K562 (cell line): Measurements from ENCODE around the gene BHLHE23. TPM values are rescaled to one million over a fixed set of nuclear protein-coding genes. Genes with fewer than 3 reads are reported as not detected.

ENCODE experiments used
- ATAC-seq: fragments of 200-7000 bp; cut with Tn5 transposase; 3 replicates; pipeline ENCODE4 v1.9.1; 2020; ENCODE audit warnings: moderate library complexity
- BruUV-seq: library from RNA; stranded (reverse); fragments of 400-500 nt; replicated peaks from 2 replicates; lab custom pipeline; 2021; lab: Mats Ljungman, UMichigan
- CTCF ChIA-PET: fragments of 300-600 bp; formaldehyde crosslinking; extraction: SDS; loops from one replicate; lab custom pipeline; 2021; ENCODE audit warnings: low intra/inter-chr PET ratio; lab: Yijun Ruan, JAX
- POLR2A ChIA-PET: fragments of 300-600, 350-650 bp; sonication (Branson Sonifier 250); formaldehyde crosslinking; extraction: SDS; loops from one replicate; lab custom pipeline; 2021; ENCODE audit warnings: antibody characterized with exemption, inconsistent platforms; lab: Yijun Ruan, JAX
- DNase-seq, 4 experiments: peaks; one replicate each; pipeline versions ENCODE4 v3.0.0 to v3.0.0-alpha.2; 2011 to 2018; ENCODE audit warnings: low spot score in 3 of 4, mixed read lengths in 3 of 4; ENCODE audit errors: extremely low read depth in 1 of 4
- FAIRE-seq: peaks from 2 replicates; lab custom pipeline; 2011; peaks lifted over from hg19 to GRCh38; lab: Jason Lieb, UNC
- H2AFZ ChIP-seq: 2 replicates; pipeline ENCODE4 v1.6.0; 2011; ENCODE audit warnings: low read depth, low read length, control low read depth, inconsistent platforms
- H3K27ac ChIP-seq: fragments of 200-600 bp; 3 replicates; pipeline ENCODE4 v1.8.0; 2011; ENCODE audit warnings: low read depth, mild to moderate bottlenecking, control low read depth, inconsistent platforms, low read length, moderate library complexity, mixed read lengths; ENCODE audit errors: extremely low read depth
- H3K27me3 ChIP-seq, 2 experiments: fragments of 300-600 bp in 1 of 2; 2 replicates in 1 of 2; 3 replicates in 1 of 2; pipeline versions ENCODE4 v1.6.0 to v1.8.0; 2011; ENCODE audit warnings: inconsistent platforms in 2 of 2, low read length in 2 of 2, mild to moderate bottlenecking in 1 of 2, mixed read lengths in 1 of 2, moderate library complexity in 1 of 2; ENCODE audit not compliant: control insufficient read depth in 2 of 2, insufficient read depth in 2 of 2
- H3K36me3 ChIP-seq: fragments of 300-600 bp; 3 replicates; pipeline ENCODE4 v1.8.0; 2011; ENCODE audit warnings: mild to moderate bottlenecking, low read length, inconsistent platforms; ENCODE audit not compliant: control insufficient read depth, insufficient read depth
- H3K4me1 ChIP-seq, 2 experiments: fragments of 200-600 bp in 1 of 2; replicated peaks in 1 of 2; 2 replicates in 1 of 2; 3 replicates in 1 of 2; pipeline versions ENCODE4 v1.5.1 to v1.8.0; 2011; ENCODE audit warnings: inconsistent platforms in 2 of 2, low read length in 2 of 2, mild to moderate bottlenecking in 1 of 2, mixed read lengths in 1 of 2, moderate library complexity in 1 of 2; ENCODE audit not compliant: control insufficient read depth in 2 of 2, insufficient read depth in 2 of 2
- H3K4me2 ChIP-seq: 2 replicates; pipeline ENCODE4 v1.6.1; 2011; ENCODE audit warnings: low read length, control low read depth, inconsistent platforms, mixed read lengths; ENCODE audit not compliant: insufficient read depth
- H3K4me3 ChIP-seq: fragments of 200-600 bp; sonication (generic), shearing (Covaris generic); 2 replicates; pipeline ENCODE4 v1.5.1; 2016; ENCODE audit warnings: control low read depth, inconsistent platforms
- H3K79me2 ChIP-seq: fragments of 200-600 bp; 3 replicates; pipeline ENCODE4 v1.8.0; 2011; ENCODE audit warnings: low read length, inconsistent platforms; ENCODE audit not compliant: control insufficient read depth, insufficient read depth
- H3K9ac ChIP-seq, 2 experiments: 2 replicates each; pipeline versions ENCODE4 v1.6.0 to v1.6.1; 2011; ENCODE audit warnings: low read depth in 2 of 2, low read length in 2 of 2, control low read depth in 1 of 2, inconsistent platforms in 1 of 2, mild to moderate bottlenecking in 1 of 2, mixed read lengths in 1 of 2; ENCODE audit not compliant: insufficient read depth in 1 of 2
- H3K9me1 ChIP-seq: one replicate; pipeline ENCODE4 v1.6.0; 2011; ENCODE audit warnings: inconsistent platforms, mild to moderate bottlenecking, low read length, moderate library complexity; ENCODE audit not compliant: control insufficient read depth, insufficient read depth
- H3K9me3 ChIP-seq: replicated peaks from 2 replicates; pipeline ENCODE4 v1.5.1; 2011; ENCODE audit warnings: low read depth, low read length, inconsistent platforms; ENCODE audit not compliant: control insufficient read depth, insufficient read depth
- H4K20me1 ChIP-seq: replicated peaks from 2 replicates; pipeline ENCODE4 v1.6.1; 2011; ENCODE audit warnings: low read length, inconsistent platforms, mixed read lengths; ENCODE audit not compliant: control insufficient read depth, insufficient read depth
- CBX5 ChIP-seq: IDR thresholded peaks from 2 replicates; pipeline ENCODE4 v1.6.1; 2014; ENCODE audit warnings: low read depth, borderline replicate concordance
- COPS2 ChIP-seq: fragments of 450-650 bp; conservative IDR thresholded peaks from 2 replicates; pipeline ENCODE4 v1.6.1; 2016; ENCODE audit warnings: mild to moderate bottlenecking, moderate library complexity
- FOXJ3 ChIP-seq: sonication (generic); formaldehyde crosslinking; IDR thresholded peaks from 2 replicates; pipeline ENCODE4 v1.4.0; 2020; ENCODE audit warnings: mild to moderate bottlenecking, missing genetic modification reagents
- HNRNPLL ChIP-seq: fragments of 200-400 bp; formaldehyde crosslinking; IDR thresholded peaks from 2 replicates; pipeline ENCODE4 v1.6.1; 2017; ENCODE audit warnings: low read length, low read depth, mild to moderate bottlenecking; ENCODE audit not compliant: poor library complexity, severe bottlenecking
- IFI16 ChIP-seq: fragments of 250-450 bp; sonication (Bioruptor Pico); IDR thresholded peaks from 2 replicates; pipeline ENCODE4 v2.1.2; 2022; ENCODE audit warnings: mild to moderate bottlenecking, inconsistent platforms
- IRF2 ChIP-seq: sonication (generic); formaldehyde crosslinking; IDR thresholded peaks from 2 replicates; pipeline ENCODE4 v1.8.1; 2022; ENCODE audit warnings: mild to moderate bottlenecking, missing genetic modification reagents
- MAZ ChIP-seq, 2 experiments: fragments of 450-650 bp in 1 of 2; sonication (generic) in 1 of 2; formaldehyde crosslinking; IDR thresholded peaks in 1 of 2; conservative IDR thresholded peaks in 1 of 2; 2 replicates each; pipeline versions ENCODE4 v1.4.0 to v1.5.0; 2020; ENCODE audit warnings: mild to moderate bottlenecking in 1 of 2, missing genetic modification reagents in 1 of 2
- NFRKB ChIP-seq: fragments of 450-650 bp; IDR thresholded peaks from 2 replicates; pipeline ENCODE4 v1.6.1; 2016; ENCODE audit warnings: low read depth
- NR3C1 ChIP-seq: sonication (generic); formaldehyde crosslinking; IDR thresholded peaks from 2 replicates; pipeline ENCODE4 v1.8.1; 2022; ENCODE audit warnings: missing genetic modification reagents
- POLR2AphosphoS2 ChIP-seq: IDR thresholded peaks from 2 replicates; pipeline ENCODE4 v1.6.1; 2012; ENCODE audit warnings: low read length, improper control_type of control experiment
- PRMT5 ChIP-seq: sonication (generic); formaldehyde crosslinking; IDR thresholded peaks from 2 replicates; pipeline ENCODE4 v1.5.0; 2020; ENCODE audit warnings: missing genetic modification reagents
- SETDB1 ChIP-seq: IDR thresholded peaks from one replicate; pipeline ENCODE4 v1.6.1; 2012; ENCODE audit warnings: low read length, control low read depth, inconsistent platforms
- ZNF232 ChIP-seq: sonication (generic); formaldehyde crosslinking; IDR thresholded peaks from 2 replicates; pipeline ENCODE4 v1.8.0; 2022; ENCODE audit warnings: mild to moderate bottlenecking, missing genetic modification reagents
- ZNF408 ChIP-seq: fragments of 250-450 bp; sonication (Bioruptor Pico); IDR thresholded peaks from 2 replicates; pipeline ENCODE4 v1.4.0; 2020; ENCODE audit warnings: low read depth, mild to moderate bottlenecking, moderate library complexity
- ZNF41 ChIP-seq: fragments of 250-450 bp; sonication (Bioruptor Pico); conservative IDR thresholded peaks from 2 replicates; pipeline ENCODE4 v1.4.0; 2020; ENCODE audit warnings: mild to moderate bottlenecking
- ZSCAN29 ChIP-seq: fragments of 450-650 bp; IDR thresholded peaks from 2 replicates; pipeline ENCODE4 v1.6.1; 2017
- ZSCAN32 ChIP-seq: fragments of 450-650 bp; formaldehyde crosslinking; IDR thresholded peaks from 2 replicates; pipeline ENCODE4 v1.4.0; 2020; ENCODE audit warnings: mild to moderate bottlenecking, moderate library complexity
- WGBS: fragments of 100-300 bp; shearing (Covaris generic); methylation state at CpG from one replicate; pipeline ENCODE4 v1.1.6; 2016; ENCODE audit warnings: low coverage, mixed read lengths; ENCODE audit not compliant: insufficient coverage; ENCODE audit errors: missing lambda C conversion rate; 5-methylcytosine and 5-hydroxymethylcytosine counted together
- in situ Hi-C: fragments of 300-500 bp; cut with MboI; formaldehyde crosslinking; loops from 4 replicates; pipeline ENCODE4 v1.15.0; 2018; ENCODE audit warnings: inconsistent platforms, mixed read lengths
- intact Hi-C: fragments of 100-400 bp; cut with micrococcal nuclease; formaldehyde crosslinking; loops from 2 replicates; pipeline ENCODE4 v1.14.2; 2022
- polyA plus RNA-seq, 8 experiments: library from polyadenylated mRNA; depleted of rRNA in 4 of 8; stranded (reverse) in 5 of 8; unstranded in 3 of 8; fragments of >200 nt; fragmentation: Nextera tagmentation in 2 of 8; fragmentation: Illumina TruSeq in 1 of 8; extraction: Ambion mirVana in 2 of 8; extraction: Trizol in 1 of 8; gene quantifications; 2 replicates each; pipeline versions ENCODE4 v1.2.1 to v1.2.3, GENCODE V29; 2011 to 2014; ENCODE audit warnings: inconsistent platforms in 1 of 8, missing spikeins in 1 of 8
- total RNA-seq, 7 experiments: library from RNA; depleted of rRNA in 6 of 7; stranded (reverse); fragments of >200 nt in 6 of 7; fragmentation: Illumina TruSeq in 2 of 7; extraction: Trizol in 2 of 7; gene quantifications; 2 replicates each; pipeline versions ENCODE4 v1.2.1 to v1.2.3, GENCODE V29; 2011 to 2021; ENCODE audit warnings: low replicate concordance in 1 of 7
- TF ChIP-seq, protein P1 (sequence below): fragments of 450-650 bp; conservative IDR thresholded peaks from 2 replicates; pipeline ENCODE4 v1.6.1; 2016; ENCODE audit warnings: missing genetic modification characterization, low read depth, mild to moderate bottlenecking, missing compliant biosample characterization, moderate library complexity
- TF ChIP-seq, protein P2 (sequence below): fragments of 250-450 bp; sonication (Bioruptor Pico); IDR thresholded peaks from 2 replicates; pipeline ENCODE4 v1.8.0; 2021; ENCODE audit warnings: moderate library complexity, mild to moderate bottlenecking, inconsistent platforms

Gene BHLHE23
- total and polyA plus RNA-seq, 9 of the 15 experiments (the other 6 are each of a cell fraction or from before 2014, with no cell fraction given): not detected

DNA sequence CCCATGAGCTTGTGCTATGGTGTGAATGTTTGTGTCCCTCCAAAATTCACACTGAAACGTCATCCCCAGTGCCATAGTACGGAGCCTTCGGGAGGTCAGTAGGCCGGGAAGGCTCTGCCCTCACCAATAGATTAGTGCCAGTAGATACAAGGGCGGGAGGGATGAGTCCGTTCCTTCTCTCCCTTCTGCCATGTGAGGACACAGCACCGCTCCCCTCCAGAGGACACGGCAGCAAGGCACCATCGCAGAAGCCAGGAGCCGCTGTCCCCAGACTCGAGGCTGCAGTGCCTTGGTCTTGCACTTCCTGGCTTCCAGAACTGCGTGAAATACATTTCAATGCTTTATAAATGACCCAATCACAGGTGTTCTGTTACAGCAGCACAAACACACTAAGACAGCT, 39.2 kb upstream of the BHLHE23 start:
- Histone ChIP-seq H3K9ac (no peak overlapping the region), H3K9me3 (no peaks in the 10 kb centered on the region), H3K4me3 (no peak overlapping the region), H4K20me1 (peaks cover 5% of the 10 kb centered on the region), H3K79me2 (no peaks in the 10 kb centered on the region), H3K4me1 (peaks cover 0 to 10% of the 10 kb centered on the region in 2 experiments; a peak in 1 of 5 replicates), H2AFZ (no peak overlapping the region), H3K9me1 (no peaks in the 10 kb centered on the region), H3K4me2 (no peak overlapping the region), H3K27ac (no peak overlapping the region), H3K36me3 (no peaks in the 10 kb centered on the region), H3K27me3 (peaks cover 36 to 77% of the 10 kb centered on the region in 2 experiments)
- intact Hi-C loops: no loop called here
- in situ Hi-C loops: no loop called here
- ChIA-PET POLR2A (no interaction called here), CTCF (no interaction called here)
- 2% methylated on average over 12 of the region's 12 CpGs for whole genome bisulfite sequencing
- DNase-seq (no peak), FAIRE-seq (no peak), ATAC-seq (no peak; the same call in 2 of the 3 replicates)
- BruUV-seq: no TSS peak
- TF ChIP-seq COPS2: no peak
- TF ChIP-seq, protein P1, sequence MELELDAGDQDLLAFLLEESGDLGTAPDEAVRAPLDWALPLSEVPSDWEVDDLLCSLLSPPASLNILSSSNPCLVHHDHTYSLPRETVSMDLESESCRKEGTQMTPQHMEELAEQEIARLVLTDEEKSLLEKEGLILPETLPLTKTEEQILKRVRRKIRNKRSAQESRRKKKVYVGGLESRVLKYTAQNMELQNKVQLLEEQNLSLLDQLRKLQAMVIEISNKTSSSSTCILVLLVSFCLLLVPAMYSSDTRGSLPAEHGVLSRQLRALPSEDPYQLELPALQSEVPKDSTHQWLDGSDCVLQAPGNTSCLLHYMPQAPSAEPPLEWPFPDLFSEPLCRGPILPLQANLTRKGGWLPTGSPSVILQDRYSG: no peak
- no peak for TF ChIP-seq NR3C1 (CRISPR knock-in tag)
- no peak for TF ChIP-seq ZNF232
- no peak for TF ChIP-seq HNRNPLL
- TF ChIP-seq IFI16: no peak
- TF ChIP-seq IRF2: no peak
- no peak for TF ChIP-seq PRMT5 (CRISPR knock-in tag)
- TF ChIP-seq NFRKB: no peak
- TF ChIP-seq, protein P2, sequence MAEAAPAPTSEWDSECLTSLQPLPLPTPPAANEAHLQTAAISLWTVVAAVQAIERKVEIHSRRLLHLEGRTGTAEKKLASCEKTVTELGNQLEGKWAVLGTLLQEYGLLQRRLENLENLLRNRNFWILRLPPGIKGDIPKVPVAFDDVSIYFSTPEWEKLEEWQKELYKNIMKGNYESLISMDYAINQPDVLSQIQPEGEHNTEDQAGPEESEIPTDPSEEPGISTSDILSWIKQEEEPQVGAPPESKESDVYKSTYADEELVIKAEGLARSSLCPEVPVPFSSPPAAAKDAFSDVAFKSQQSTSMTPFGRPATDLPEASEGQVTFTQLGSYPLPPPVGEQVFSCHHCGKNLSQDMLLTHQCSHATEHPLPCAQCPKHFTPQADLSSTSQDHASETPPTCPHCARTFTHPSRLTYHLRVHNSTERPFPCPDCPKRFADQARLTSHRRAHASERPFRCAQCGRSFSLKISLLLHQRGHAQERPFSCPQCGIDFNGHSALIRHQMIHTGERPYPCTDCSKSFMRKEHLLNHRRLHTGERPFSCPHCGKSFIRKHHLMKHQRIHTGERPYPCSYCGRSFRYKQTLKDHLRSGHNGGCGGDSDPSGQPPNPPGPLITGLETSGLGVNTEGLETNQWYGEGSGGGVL (CRISPR knock-in tag): no peak
- no peak for TF ChIP-seq POLR2AphosphoS2
- TF ChIP-seq CBX5: no peak
- TF ChIP-seq SETDB1: no peak
- TF ChIP-seq ZSCAN29: no peak
- no peak for TF ChIP-seq FOXJ3 (CRISPR knock-in tag)
- no peak for TF ChIP-seq ZNF408 (CRISPR knock-in tag)
- no peak for TF ChIP-seq MAZ (CRISPR knock-in tag; conservative IDR thresholded peaks at IDR 0.05 in 1 of 2, IDR thresholded peaks at IDR 0.05 in 1 of 2)
- TF ChIP-seq ZSCAN32: no peak
- TF ChIP-seq ZNF41 (CRISPR knock-in tag): no peak
- TF ChIP-seq, all 486 proteins: peak for 0
